H9 (cell line): Measurements from ENCODE around the gene IFT122. TPM values are rescaled to one million over a fixed set of nuclear protein-coding genes. Genes with fewer than 3 reads are reported as not detected.

ENCODE experiments used
- DNase-seq: peaks from one replicate; pipeline ENCODE4 v3.0.0-alpha.2; 2017
- H2AFZ ChIP-seq: one replicate; pipeline ENCODE4 v1.6.1; 2013; ENCODE audit warnings: mild to moderate bottlenecking, low read length, control low read depth, moderate library complexity
- H2AK5ac ChIP-seq: 2 replicates; pipeline ENCODE4 v1.6.1; 2013; ENCODE audit warnings: low read length, control low read depth, mixed read lengths; ENCODE audit not compliant: insufficient read length
- H2BK120ac ChIP-seq: one replicate; pipeline ENCODE4 v1.6.1; 2013; ENCODE audit warnings: low read depth, mild to moderate bottlenecking, low read length, control low read depth, inconsistent platforms; ENCODE audit not compliant: poor library complexity, severe bottlenecking
- H2BK12ac ChIP-seq: 2 replicates; pipeline ENCODE4 v1.6.1; 2013; ENCODE audit warnings: low read length, control low read depth, mixed read lengths, low read depth; ENCODE audit not compliant: insufficient read length
- H2BK15ac ChIP-seq: 2 replicates; pipeline ENCODE4 v1.6.1; 2013; ENCODE audit warnings: low read depth, low read length, control low read depth
- H2BK20ac ChIP-seq: one replicate; pipeline ENCODE4 v1.6.1; 2013; ENCODE audit warnings: low read depth, mild to moderate bottlenecking, low read length, control low read depth, inconsistent platforms; ENCODE audit not compliant: poor library complexity, severe bottlenecking
- H2BK5ac ChIP-seq: 2 replicates; pipeline ENCODE4 v1.6.1; 2013; ENCODE audit warnings: low read length, control low read depth, mixed read lengths; ENCODE audit not compliant: insufficient read length
- H3K14ac ChIP-seq: 2 replicates; pipeline ENCODE4 v1.6.1; 2013; ENCODE audit warnings: low read length, control low read depth; ENCODE audit not compliant: insufficient read depth
- H3K18ac ChIP-seq: 2 replicates; pipeline ENCODE4 v1.6.1; 2013; ENCODE audit warnings: low read depth, mild to moderate bottlenecking, mixed read lengths, low read length, control low read depth; ENCODE audit not compliant: insufficient read length
- H3K23ac ChIP-seq: 2 replicates; pipeline ENCODE4 v1.6.1; 2013; ENCODE audit warnings: low read length, control low read depth, mixed read lengths, low read depth; ENCODE audit not compliant: insufficient read length
- H3K23me2 ChIP-seq: 2 replicates; pipeline ENCODE4 v1.6.1; 2013; ENCODE audit warnings: low read depth, mild to moderate bottlenecking, mixed read lengths, low read length, control low read depth; ENCODE audit not compliant: insufficient read length, poor library complexity, severe bottlenecking
- H3K27ac ChIP-seq: 2 replicates; pipeline ENCODE4 v1.5.1; 2013; ENCODE audit warnings: low read length, control low read depth, mixed read lengths, low read depth; ENCODE audit not compliant: insufficient read length
- H3K27me3 ChIP-seq: 2 replicates; pipeline ENCODE4 v1.6.1; 2013; ENCODE audit warnings: low read length, control low read depth, inconsistent platforms; ENCODE audit not compliant: insufficient read depth
- H3K4ac ChIP-seq: 2 replicates; pipeline ENCODE4 v1.6.1; 2013; ENCODE audit warnings: low read depth, mild to moderate bottlenecking, control low read depth, inconsistent platforms, low read length, moderate library complexity
- H3K4me1 ChIP-seq: 2 replicates; pipeline ENCODE4 v1.6.1; 2013; ENCODE audit warnings: low read length, control low read depth, inconsistent platforms; ENCODE audit not compliant: insufficient read depth
- H3K4me2 ChIP-seq: 2 replicates; pipeline ENCODE4 v1.6.1; 2013; ENCODE audit warnings: low read length, control low read depth, mixed read lengths; ENCODE audit not compliant: insufficient read length, insufficient read depth
- H3K56ac ChIP-seq: 2 replicates; pipeline ENCODE4 v1.6.1; 2013; ENCODE audit warnings: low read depth, mild to moderate bottlenecking, mixed read lengths, low read length, control low read depth; ENCODE audit not compliant: insufficient read length
- H3K79me1 ChIP-seq: 2 replicates; pipeline ENCODE4 v1.6.1; 2013; ENCODE audit warnings: low read depth, mild to moderate bottlenecking, moderate library complexity, low read length, control low read depth, inconsistent platforms; ENCODE audit not compliant: insufficient read depth, poor library complexity, severe bottlenecking
- H3K79me2 ChIP-seq: 2 replicates; pipeline ENCODE4 v1.6.1; 2013; ENCODE audit warnings: low read length, control low read depth, inconsistent platforms; ENCODE audit not compliant: insufficient read depth
- H3K9ac ChIP-seq: 2 replicates; pipeline ENCODE4 v1.6.1; 2013; ENCODE audit warnings: low read length, control low read depth, mixed read lengths; ENCODE audit not compliant: insufficient read length; ENCODE audit errors: extremely low read depth
- H3K9me3 ChIP-seq: one replicate; pipeline ENCODE4 v1.6.1; 2013; ENCODE audit warnings: low read depth, low read length, inconsistent platforms; ENCODE audit not compliant: control insufficient read depth
- H3T11ph ChIP-seq: one replicate; pipeline ENCODE4 v1.6.1; 2013; ENCODE audit warnings: mild to moderate bottlenecking, low read length, control low read depth, inconsistent platforms
- H4K20me1 ChIP-seq: one replicate; pipeline ENCODE4 v1.6.1; 2013; ENCODE audit not compliant: control insufficient read depth, insufficient read length, insufficient read depth
- H4K5ac ChIP-seq: 2 replicates; pipeline ENCODE4 v1.6.1; 2013; ENCODE audit warnings: low read depth, mild to moderate bottlenecking, mixed read lengths, low read length, control low read depth; ENCODE audit not compliant: insufficient read length
- H4K8ac ChIP-seq: replicated peaks from 2 replicates; pipeline ENCODE4 v1.6.1; 2013; ENCODE audit warnings: low read length, control low read depth, mixed read lengths, low read depth; ENCODE audit not compliant: insufficient read length
- H4K91ac ChIP-seq: 2 replicates; pipeline ENCODE4 v1.6.1; 2013; ENCODE audit warnings: low read depth, mild to moderate bottlenecking, moderate library complexity, mixed read lengths, low read length, control low read depth; ENCODE audit not compliant: insufficient read length
- H3K27ac Mint-ChIP-seq, 3 experiments: 2 replicates in 2 of 3; 3 replicates in 1 of 3; pipeline ENCODE4 v1.8.0; 2020 to 2021; ENCODE audit warnings: mixed read lengths in 3 of 3, mild to moderate bottlenecking in 1 of 3, moderate library complexity in 1 of 3
- H3K27me3 Mint-ChIP-seq: 2 replicates; pipeline ENCODE4 v1.8.0; 2021; ENCODE audit warnings: low read depth, mild to moderate bottlenecking, moderate library complexity, mixed read lengths
- H3K36me3 Mint-ChIP-seq, 3 experiments: 2 replicates in 2 of 3; 3 replicates in 1 of 3; pipeline ENCODE4 v1.8.0; 2020 to 2021; ENCODE audit warnings: low read depth in 3 of 3, mixed read lengths in 3 of 3; ENCODE audit not compliant: insufficient read depth in 1 of 3
- H3K4me1 Mint-ChIP-seq, 2 experiments: 2 replicates each; pipeline ENCODE4 v1.8.0; 2020; ENCODE audit warnings: mixed read lengths in 2 of 2
- H3K4me3 Mint-ChIP-seq, 2 experiments: 2 replicates in 1 of 2; 3 replicates in 1 of 2; pipeline ENCODE4 v1.8.0; 2020 to 2021; ENCODE audit warnings: mild to moderate bottlenecking in 2 of 2, mixed read lengths in 2 of 2, moderate library complexity in 1 of 2
- H3K9me3 Mint-ChIP-seq, 2 experiments: 2 replicates in 1 of 2; 3 replicates in 1 of 2; pipeline ENCODE4 v1.8.0; 2020; ENCODE audit warnings: mild to moderate bottlenecking in 2 of 2, mixed read lengths in 2 of 2, moderate library complexity in 1 of 2
- CTCF ChIP-seq: fragments of 200-600 bp; sonication (generic); conservative IDR thresholded peaks from 3 replicates; pipeline ENCODE4 v1.8.0; 2021; ENCODE audit warnings: antibody characterized with exemption, mild to moderate bottlenecking
- WGBS: extraction: QIAGEN DNeasy Blood & Tissue Kit; methylation state at CpG from one replicate; pipeline ENCODE4 v1.1.7; 2013; ENCODE audit warnings: missing lambda C conversion rate, low lambda C conversion rate, mixed read lengths; ENCODE audit not compliant: insufficient read length; ENCODE audit errors: extremely low coverage; 5-methylcytosine and 5-hydroxymethylcytosine counted together
- total RNA-seq: library from RNA; stranded (reverse); gene quantifications from 2 replicates; pipeline ENCODE4 v1.2.1, GENCODE V29; 2021

IFT122 gene
- total RNA-seq, 1 experiment from 2014 or later: 19.3 TPM

GRCh38 chr3:129461022-129461421 is 21.0 kb downstream of the IFT122 start:
- no peak overlapping the region for H3K27ac ChIP-seq
- no peak overlapping the region for H2AFZ ChIP-seq

More at GRCh38 chr3:129461022-129461421, 21.0 kb downstream of the IFT122 start:
- Histone ChIP-seq H3K9me3 (no peaks in the 10 kb centered on the region), H4K91ac (no peak overlapping the region), H3K23me2 (no peaks in the 10 kb centered on the region), H3K79me1 (no peaks in the 10 kb centered on the region), H4K8ac (no peak overlapping the region), H3K4ac (no peak overlapping the region), H2BK12ac (no peak overlapping the region), H2AK5ac (no peak overlapping the region), H4K20me1 (no peaks in the 10 kb centered on the region), H3K27me3 (no peaks in the 10 kb centered on the region), H4K5ac (no peak overlapping the region), H2BK20ac (no peak overlapping the region), H3K56ac (no peak overlapping the region), H3K9ac (no peak overlapping the region), H2BK5ac (no peak overlapping the region), H3K18ac (no peak overlapping the region), H3T11ph (no peak overlapping the region), H3K4me2 (no peak overlapping the region), H3K4me1 (no peaks in the 10 kb centered on the region), H3K23ac (no peak overlapping the region), H3K14ac (no peak overlapping the region), H2BK15ac (no peak overlapping the region), H3K79me2 (no peaks in the 10 kb centered on the region), H2BK120ac (no peak overlapping the region)
- no peaks in the 10 kb centered on the region for H3K4me1 Mint-ChIP-seq
- peaks cover 0 to 4% (median 0%) of the 10 kb centered on the region in 3 experiments; a peak in 2 of 7 replicates for H3K36me3 Mint-ChIP-seq
- no peaks in the 10 kb centered on the region for H3K9me3 Mint-ChIP-seq
- no peak for TF ChIP-seq CTCF
- H3K4me3 Mint-ChIP-seq: no peak overlapping the region
- H3K27me3 Mint-ChIP-seq: no peaks in the 10 kb centered on the region
- no peak for DNase-seq
- WGBS: no CpG with 5 or more reads among the region's 1 CpG
- no peak overlapping the region for H3K27ac Mint-ChIP-seq
